Kidney (tissue), 14 donors: ENCODE measurements around the gene MYO9A. TPM values are rescaled to one million over a fixed set of nuclear protein-coding genes. Genes with fewer than 3 reads are reported as not detected.

Experiments
- DNase-seq, 5 donors: peaks; one replicate each; pipeline ENCODE4 v3.0.0-alpha.2; 2013 to 2020
- FAIRE-seq: peaks from 2 replicates; lab custom pipeline; 2012; peaks lifted over from hg19 to GRCh38; lab: Jason Lieb, UNC
- H3K27ac ChIP-seq, 2 donors: one replicate each; pipeline ENCODE4 v1.7.0; 2013; ENCODE audit warnings: low read depth in 2 of 2, low read length in 2 of 2, inconsistent platforms in 1 of 2
- H3K27me3 ChIP-seq: one replicate; pipeline ENCODE4 v1.7.1; 2013; ENCODE audit warnings: low read length, inconsistent platforms; ENCODE audit not compliant: control insufficient read depth, insufficient read depth
- H3K36me3 ChIP-seq, 3 donors: one replicate each; pipeline versions ENCODE4 v1.7.0 to v1.7.1; 2013; ENCODE audit warnings: low read length in 3 of 3, control low read depth in 1 of 3, inconsistent platforms in 1 of 3; ENCODE audit not compliant: insufficient read depth in 3 of 3, control insufficient read depth in 2 of 3
- H3K4me1 ChIP-seq, 3 donors: one replicate each; pipeline versions ENCODE4 v1.7.0 to v1.7.1; 2013; ENCODE audit warnings: low read length in 3 of 3, inconsistent platforms in 1 of 3, low read depth in 1 of 3; ENCODE audit not compliant: control insufficient read depth in 2 of 3, insufficient read depth in 2 of 3
- H3K4me3 ChIP-seq, 3 donors: one replicate each; pipeline versions ENCODE4 v1.7.0 to v1.8.1; 2013; ENCODE audit warnings: low read length in 3 of 3, control low read depth in 1 of 3, inconsistent platforms in 1 of 3
- H3K9ac ChIP-seq, 3 donors: one replicate each; pipeline versions ENCODE4 v1.7.0 to v1.7.1; 2013; ENCODE audit warnings: low read length in 3 of 3, control low read depth in 1 of 3, inconsistent platforms in 1 of 3
- H3K9me3 ChIP-seq, 3 donors: one replicate each; pipeline versions ENCODE4 v1.7.0 to v1.7.1; 2013; ENCODE audit warnings: low read length in 3 of 3, control low read depth in 1 of 3, inconsistent platforms in 1 of 3; ENCODE audit not compliant: control insufficient read depth in 2 of 3, insufficient read depth in 1 of 3
- CTCF ChIP-seq: IDR thresholded peaks from 3 replicates; pipeline ENCODE4 v1.5.1; 2012; ENCODE audit warnings: mild to moderate bottlenecking, moderate library complexity, borderline replicate concordance; ENCODE audit not compliant: insufficient read depth; ENCODE audit errors: extremely low read depth
- intact Hi-C: fragments of 100-400 bp; cut with DNase I; formaldehyde crosslinking; loops from one replicate; pipeline ENCODE4 v1.11.1; 2022
- polyA plus RNA-seq: library from polyadenylated mRNA; stranded (reverse); fragments of 350-450 nt; fragmentation: Illumina TruSeq; extraction: RNeasy Lipid Tissue Mini Kit (QIAGEN cat#74804); gene quantifications from one replicate; pipeline ENCODE4 v1.2.3, GENCODE V29; 2014; ENCODE audit warnings: low read depth, low replicate concordance; ENCODE audit not compliant: insufficient read depth
- total RNA-seq: library from RNA; stranded (reverse); fragmentation: NEBNext Ultra II Directional; extraction: Animal tissue kit (Norgen Biotek cat#: 25700); gene quantifications from one replicate; pipeline ENCODE4 v1.2.1, GENCODE V29; 2021
- donor health status: control.
- donor health status: control.
- donor health status: control.
- donor health status: control.
- donor health status: control.
- donor health status: DM: yes; HTN: yes; CAD: no.
- donor health status: Normal renal cell carcinoma (clear cell type).

MYO9A gene
- total and polyA plus RNA-seq, 2 donors from 2014 or later, result 5.5 to 132 TPM

- DNase-seq, result peak in 4 of 5 donors; percentile 43 to 73 (median 52)
- Histone ChIP-seq H3K9ac (peak overlapping the region; percentile 91 to 96 (median 94)), H3K36me3 (no peaks in the 10 kb centered on the region), H3K9me3 (no peaks in the 10 kb centered on the region), H3K4me3 (peak overlapping the region; percentile 93 to 100 (median 98)), H3K27ac (peak overlapping the region; percentile 97 to 99), H3K27me3 (no peaks in the 10 kb centered on the region), H3K4me1 (peaks cover 2 to 21% (median 8%) of the 10 kb centered on the region in 3 donors)
- no peak for FAIRE-seq
- intact Hi-C loops, result no loop called here
- no peak for TF ChIP-seq CTCF
Observed at GRCh38 chr15:72116731-72117485, 1.0 kb downstream of the MYO9A start.

GRCh38 chr15:72113347-72114031 is 4.5 kb downstream of the MYO9A start:
- Histone ChIP-seq H3K4me3 (no peak overlapping the region), H3K9ac (no peak overlapping the region), H3K27me3 (no peaks in the 10 kb centered on the region), H3K36me3 (no peaks in the 10 kb centered on the region), H3K4me1 (peaks cover 2 to 15% (median 8%) of the 10 kb centered on the region in 3 donors), H3K9me3 (no peaks in the 10 kb centered on the region), H3K27ac (peak overlapping the region in 1 of 2 donors; percentile 27)
- TF ChIP-seq CTCF, result no peak
- FAIRE-seq (no peak), DNase-seq (no peak)
- intact Hi-C loops, result no loop called here

GRCh38 chr15:72112805-72113204 is 5.1 kb downstream of the MYO9A start:
- FAIRE-seq (no peak), DNase-seq (no peak)
- Histone ChIP-seq H3K9me3 (no peaks in the 10 kb centered on the region), H3K27me3 (no peaks in the 10 kb centered on the region), H3K27ac (no peak overlapping the region), H3K36me3 (no peaks in the 10 kb centered on the region), H3K9ac (no peak overlapping the region), H3K4me3 (no peak overlapping the region), H3K4me1 (peaks cover 2 to 15% (median 8%) of the 10 kb centered on the region in 3 donors)
- no peak for TF ChIP-seq CTCF
- intact Hi-C loops, result no loop called here
